Mesendoderm (in vitro differentiated cells): ENCODE measurements around the gene OR10G6.
"Not testable (repeated sequence)": the region's sequence is repeated elsewhere in the genome, so short reads cannot be mapped to it uniquely, and the experiment has no call there.

Experiments used
- DNase-seq: peaks from one replicate; pipeline ENCODE4 v3.0.0; 2013
- H2AK5ac ChIP-seq: 2 replicates; pipeline ENCODE4 v1.6.1; 2013; ENCODE audit warnings: low read length, inconsistent platforms
- H2BK120ac ChIP-seq: 2 replicates; pipeline ENCODE4 v1.6.1; 2013; ENCODE audit warnings: low read depth, mild to moderate bottlenecking, low read length, moderate library complexity, mixed read lengths
- H2BK15ac ChIP-seq: replicated peaks from 2 replicates; pipeline ENCODE4 v1.6.1; 2013; ENCODE audit warnings: low read depth, mild to moderate bottlenecking, moderate library complexity
- H2BK5ac ChIP-seq: 2 replicates; pipeline ENCODE4 v1.6.1; 2013; ENCODE audit warnings: low read length, inconsistent platforms
- H3K18ac ChIP-seq: 2 replicates; pipeline ENCODE4 v1.6.1; 2013; ENCODE audit warnings: mild to moderate bottlenecking, low read length, mixed read lengths
- H3K23ac ChIP-seq: one replicate; pipeline ENCODE4 v1.6.1; 2013; ENCODE audit warnings: low read length
- H3K27ac ChIP-seq: 2 replicates; pipeline ENCODE4 v1.5.1; 2013; ENCODE audit warnings: low read depth, mild to moderate bottlenecking, inconsistent platforms, low read length, moderate library complexity
- H3K27me3 ChIP-seq: 2 replicates; pipeline ENCODE4 v1.6.1; 2013; ENCODE audit warnings: low read length, control low read depth, mild to moderate bottlenecking, inconsistent platforms; ENCODE audit not compliant: insufficient read depth, poor library complexity
- H3K36me3 ChIP-seq: 2 replicates; pipeline ENCODE4 v1.6.1; 2013; ENCODE audit warnings: low read length, inconsistent platforms; ENCODE audit not compliant: control insufficient read depth, insufficient read depth
- H3K4ac ChIP-seq: one replicate; pipeline ENCODE4 v1.6.1; 2013; ENCODE audit warnings: low read depth, mild to moderate bottlenecking, low read length, moderate library complexity
- H3K4me1 ChIP-seq: 2 replicates; pipeline ENCODE4 v1.6.1; 2013; ENCODE audit warnings: low read depth, low read length, inconsistent platforms; ENCODE audit not compliant: control insufficient read depth
- H3K4me2 ChIP-seq: 2 replicates; pipeline ENCODE4 v1.6.1; 2013; ENCODE audit warnings: low read length
- H3K4me3 ChIP-seq: 2 replicates; pipeline ENCODE4 v1.5.1; 2013; ENCODE audit warnings: mild to moderate bottlenecking, low read length
- H3K56ac ChIP-seq: one replicate; pipeline ENCODE4 v1.6.1; 2013; ENCODE audit warnings: low read length
- H3K79me1 ChIP-seq: 2 replicates; pipeline ENCODE4 v1.6.1; 2013; ENCODE audit warnings: low read length, inconsistent platforms
- H3K79me2 ChIP-seq: 2 replicates; pipeline ENCODE4 v1.6.1; 2013; ENCODE audit warnings: mild to moderate bottlenecking, low read length; ENCODE audit not compliant: control insufficient read depth, insufficient read depth
- H3K9ac ChIP-seq: 2 replicates; pipeline ENCODE4 v1.6.1; 2013; ENCODE audit warnings: low read length, inconsistent platforms
- H4K5ac ChIP-seq: one replicate; pipeline ENCODE4 v1.6.1; 2013; ENCODE audit warnings: low read length
- H4K8ac ChIP-seq: one replicate; pipeline ENCODE4 v1.6.1; 2013; ENCODE audit warnings: low read depth, mild to moderate bottlenecking, control low read depth, low read length, moderate library complexity
- WGBS: extraction: QIAGEN DNeasy Blood & Tissue Kit; methylation state at CpG from one replicate; pipeline ENCODE4 v1.1.7; 2013; ENCODE audit warnings: low lambda C conversion rate, missing lambda C conversion rate; ENCODE audit not compliant: insufficient coverage; ENCODE audit errors: extremely low coverage; 5-methylcytosine and 5-hydroxymethylcytosine counted together

The OR10G6 gene

DNA sequence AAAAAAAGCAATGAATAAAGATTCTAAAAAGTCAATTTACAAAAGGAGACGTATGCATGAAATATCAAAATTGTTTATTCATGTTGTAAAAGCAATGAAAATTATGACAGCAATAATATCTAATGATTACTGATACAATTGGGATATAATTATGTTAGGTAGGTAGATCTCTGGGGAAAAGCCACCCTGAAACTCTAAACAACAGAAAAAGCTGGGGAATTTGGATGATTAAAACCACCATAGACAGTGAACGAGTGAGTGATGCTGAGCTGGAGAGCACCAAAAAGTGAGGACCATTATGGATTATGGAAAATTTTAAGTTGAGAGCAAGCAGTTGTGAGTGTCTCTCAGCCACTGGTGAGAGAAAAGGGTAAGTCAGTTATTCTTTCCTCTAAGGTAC is 31.5 kb upstream of the OR10G6 start, which contains the start of gene OR10G8:
Gene OR10G8, plus strand, starts transcription at position 301 of the 400 bp plus-strand sequence. CDS start 2,825 bp downstream, outside the sequence.
- H3K4me2 ChIP-seq, result no peak within 1 kb of the TSS
- no peak within 1 kb of the TSS for H2AK5ac ChIP-seq
- no peaks in the 10 kb centered on the region for H3K36me3 ChIP-seq
- H4K8ac ChIP-seq, result no peak within 1 kb of the TSS
- no peak within 1 kb of the TSS for H2BK15ac ChIP-seq
- no peak within 1 kb of the TSS for H2BK120ac ChIP-seq
- H3K4me3 ChIP-seq, result no peak within 1 kb of the TSS
- no peak within 1 kb of the TSS for H3K4ac ChIP-seq
- no peaks in the 10 kb centered on the region for H3K27me3 ChIP-seq
- no peak within 1 kb of the TSS for H3K56ac ChIP-seq
- H3K18ac ChIP-seq, result no peak within 1 kb of the TSS
- H3K4me1 ChIP-seq, result no peaks in the 10 kb centered on the region
- no peak for DNase-seq
- H4K5ac ChIP-seq, result no peak within 1 kb of the TSS
- no peaks in the 10 kb centered on the region for H3K79me1 ChIP-seq
- no peak within 1 kb of the TSS for H3K9ac ChIP-seq
- no peaks in the 10 kb centered on the region for H3K79me2 ChIP-seq
- H2BK5ac ChIP-seq, result no peak within 1 kb of the TSS
- H3K23ac ChIP-seq, result no peak within 1 kb of the TSS
- WGBS, result no CpG with 5 or more reads among the region's 2 CpGs
- no peak within 1 kb of the TSS for H3K27ac ChIP-seq

DNA sequence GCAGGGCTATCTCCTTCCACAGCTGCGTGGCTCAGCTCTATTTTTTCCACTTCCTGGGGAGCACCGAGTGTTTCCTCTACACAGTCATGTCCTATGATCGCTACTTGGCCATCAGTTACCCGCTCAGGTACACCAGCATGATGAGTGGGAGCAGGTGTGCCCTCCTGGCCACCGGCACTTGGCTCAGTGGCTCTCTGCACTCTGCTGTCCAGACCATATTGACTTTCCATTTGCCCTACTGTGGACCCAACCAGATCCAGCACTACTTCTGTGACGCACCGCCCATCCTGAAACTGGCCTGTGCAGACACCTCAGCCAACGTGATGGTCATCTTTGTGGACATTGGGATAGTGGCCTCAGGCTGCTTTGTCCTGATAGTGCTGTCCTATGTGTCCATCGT is 20.9 kb upstream of the OR10G6 start:
- not testable (repeated sequence) for H2AK5ac ChIP-seq, H3K79me2 ChIP-seq, H3K79me1 ChIP-seq, H3K27ac ChIP-seq, H2BK5ac ChIP-seq, H3K4ac ChIP-seq, H3K4me1 ChIP-seq, H3K36me3 ChIP-seq, H4K8ac ChIP-seq, H2BK120ac ChIP-seq, H3K23ac ChIP-seq, H4K5ac ChIP-seq, H3K4me3 ChIP-seq, H2BK15ac ChIP-seq, H3K9ac ChIP-seq, DNase-seq, H3K18ac ChIP-seq, H3K4me2 ChIP-seq, H3K56ac ChIP-seq, H3K27me3 ChIP-seq
- no CpG with 5 or more reads among the region's 9 CpGs for WGBS

DNA sequence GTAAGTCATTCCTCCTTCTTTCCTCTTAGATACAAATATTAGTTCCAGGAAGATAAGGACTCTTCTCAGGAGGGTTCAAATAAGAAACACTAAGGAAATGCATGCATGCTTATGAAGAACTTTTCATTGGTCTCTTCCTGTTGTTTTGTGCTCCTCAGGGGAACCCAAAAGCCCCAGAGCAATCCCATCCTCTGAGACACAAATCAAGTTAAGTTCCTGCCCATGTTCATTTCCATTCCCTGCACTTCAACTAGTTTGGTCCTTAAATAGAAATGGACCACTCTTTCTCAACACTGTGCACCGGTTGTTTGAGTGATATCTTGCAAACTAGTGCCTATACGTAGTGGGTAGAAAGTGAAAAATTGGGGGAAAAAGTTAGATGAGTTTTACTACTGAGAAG is 17.7 kb upstream of the OR10G6 start, which contains the start of gene OR10G4:
Gene OR10G4, plus strand, starts transcription at position 301 of the 400 bp plus-strand sequence. CDS start 2,578 bp downstream, outside the sequence.
- no peak for DNase-seq
- no peaks in the 10 kb centered on the region for H3K4me1 ChIP-seq
- H3K18ac ChIP-seq, result no peak within 1 kb of the TSS
- no peak within 1 kb of the TSS for H4K8ac ChIP-seq
- H3K56ac ChIP-seq, result no peak within 1 kb of the TSS
- no peak within 1 kb of the TSS for H3K4ac ChIP-seq
- no peak within 1 kb of the TSS for H3K4me3 ChIP-seq
- H2BK120ac ChIP-seq, result no peak within 1 kb of the TSS
- no peaks in the 10 kb centered on the region for H3K79me1 ChIP-seq
- H3K27ac ChIP-seq, result no peak within 1 kb of the TSS
- H2AK5ac ChIP-seq, result no peak within 1 kb of the TSS
- WGBS, result no CpG with 5 or more reads among the region's 2 CpGs
- no peak within 1 kb of the TSS for H3K23ac ChIP-seq
- H2BK5ac ChIP-seq, result no peak within 1 kb of the TSS
- H3K9ac ChIP-seq, result no peak within 1 kb of the TSS
- H3K4me2 ChIP-seq, result no peak within 1 kb of the TSS
- no peaks in the 10 kb centered on the region for H3K36me3 ChIP-seq
- H4K5ac ChIP-seq, result no peak within 1 kb of the TSS
- no peaks in the 10 kb centered on the region for H3K27me3 ChIP-seq
- no peaks in the 10 kb centered on the region for H3K79me2 ChIP-seq
- no peak within 1 kb of the TSS for H2BK15ac ChIP-seq

DNA sequence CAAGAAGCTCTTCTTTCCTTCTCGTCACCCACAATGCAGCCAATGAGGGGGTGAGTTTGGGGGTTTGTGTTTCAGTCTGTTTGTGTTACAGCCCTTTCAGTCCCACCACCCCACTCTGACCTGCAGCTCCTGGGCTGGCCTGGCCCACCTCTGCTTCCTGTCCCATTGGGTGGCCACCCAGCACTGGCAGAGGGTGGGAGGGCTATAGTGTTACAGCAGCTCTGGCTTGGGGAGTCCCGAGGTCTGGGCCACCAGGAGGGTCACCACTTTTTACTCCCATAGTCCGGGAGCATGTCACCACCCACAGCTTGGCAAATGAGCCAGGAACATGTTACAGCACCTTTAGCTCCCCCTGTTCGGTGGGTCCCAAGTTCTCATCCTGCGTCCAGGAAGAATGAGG is 15.7 kb downstream of the OR10G6 start:
- WGBS, result no CpG with 5 or more reads among the region's 5 CpGs

DNA sequence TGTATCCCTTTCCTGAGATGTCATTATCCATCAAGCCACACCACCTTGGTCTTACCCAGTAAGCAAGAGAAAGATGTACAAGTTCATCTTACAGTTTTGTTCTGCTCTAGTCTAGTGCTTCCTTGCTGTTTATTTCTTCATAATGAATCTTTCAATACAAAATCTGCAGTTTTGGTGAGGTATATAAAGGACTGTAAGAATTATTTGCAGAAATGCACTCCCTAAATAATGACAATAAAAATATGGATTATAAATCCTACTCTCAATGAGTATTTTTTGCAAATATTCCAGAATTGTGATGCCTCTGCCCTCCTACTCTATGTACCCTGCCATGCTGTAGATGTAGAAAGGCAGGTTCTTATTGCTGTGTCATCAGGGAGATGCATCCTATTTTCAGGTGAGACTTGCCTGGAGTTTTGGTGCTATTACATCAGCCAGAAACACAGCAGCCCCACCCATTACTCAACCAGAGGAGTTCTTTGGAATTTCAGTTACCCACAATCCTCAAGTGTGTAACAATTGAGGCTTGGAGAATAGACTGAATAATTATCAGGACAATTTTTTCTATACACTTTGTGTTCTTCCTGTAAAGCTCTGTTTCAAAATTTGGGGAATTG is 17.1 kb downstream of the OR10G6 start, which contains the start of gene OR10S1:
Gene OR10S1, minus strand, starts transcription at position 51 of the 617 bp plus-strand sequence. CDS start 117 bp downstream, outside the sequence.
- no peaks in the 10 kb centered on the region for H3K27me3 ChIP-seq
- no peak within 1 kb of the TSS for H3K23ac ChIP-seq
- H3K4ac ChIP-seq, result no peak within 1 kb of the TSS
- no peak within 1 kb of the TSS for H2BK5ac ChIP-seq
- no peak within 1 kb of the TSS for H3K9ac ChIP-seq
- no peak within 1 kb of the TSS for H2BK15ac ChIP-seq
- H4K8ac ChIP-seq, result no peak within 1 kb of the TSS
- H3K79me1 ChIP-seq, result no peaks in the 10 kb centered on the region
- no peak within 1 kb of the TSS for H3K4me2 ChIP-seq
- peak; percentile 47 for DNase-seq
- H4K5ac ChIP-seq, result no peak within 1 kb of the TSS
- no peaks in the 10 kb centered on the region for H3K36me3 ChIP-seq
- no peak within 1 kb of the TSS for H3K4me3 ChIP-seq
- H3K4me1 ChIP-seq, result no peaks in the 10 kb centered on the region
- no peak within 1 kb of the TSS for H3K18ac ChIP-seq
- H3K56ac ChIP-seq, result no peak within 1 kb of the TSS
- H2AK5ac ChIP-seq, result peak within 1 kb of the TSS; percentile 56
- no peak within 1 kb of the TSS for H3K27ac ChIP-seq
- H2BK120ac ChIP-seq, result no peak within 1 kb of the TSS
- no peaks in the 10 kb centered on the region for H3K79me2 ChIP-seq

More for the DNA sequence above, 15.7 kb downstream of the OR10G6 start:
- no peak overlapping the region for H3K4me3 ChIP-seq
- no peaks in the 10 kb centered on the region for H3K27me3 ChIP-seq
- H2BK5ac ChIP-seq, result no peak overlapping the region
- no peaks in the 10 kb centered on the region for H3K79me1 ChIP-seq
- H2BK15ac ChIP-seq, result no peak overlapping the region
- H2BK120ac ChIP-seq, result no peak overlapping the region
- H3K4me2 ChIP-seq, result no peak overlapping the region
- no peak overlapping the region for H3K56ac ChIP-seq
- H3K36me3 ChIP-seq, result no peaks in the 10 kb centered on the region
- H3K4ac ChIP-seq, result no peak overlapping the region
- no peak overlapping the region for H3K9ac ChIP-seq
- no peak overlapping the region for H3K27ac ChIP-seq
- no peak overlapping the region for H4K5ac ChIP-seq
- no peaks in the 10 kb centered on the region for H3K4me1 ChIP-seq
- no peak overlapping the region for H3K18ac ChIP-seq
- no peaks in the 10 kb centered on the region for H3K79me2 ChIP-seq
- DNase-seq, result no peak
- H4K8ac ChIP-seq, result no peak overlapping the region
- no peak overlapping the region for H2AK5ac ChIP-seq
- no peak overlapping the region for H3K23ac ChIP-seq
